CD4-positive, alpha-beta T cell treated with Interleukin-2 at 100 ng/mL for 4 hours (primary cell): ENCODE measurements around the gene NOL4L.
"Not testable (repeated sequence)": the region's sequence is repeated elsewhere in the genome, so short reads cannot be mapped to it uniquely, and the experiment has no call there.

Source experiments
- DNase-seq: peaks from one replicate; pipeline ENCODE4 v3.0.0-alpha.2; 2020; ENCODE audit warnings: low spot score

Gene NOL4L

GRCh38 chr20:32470025-32470861, 114.9 kb downstream of the NOL4L start:
- DNase-seq = no peak

GRCh38 chr20:32468860-32469259, 116.3 kb downstream of the NOL4L start:
- no peak for DNase-seq

GRCh38 chr20:32468313-32468640, 116.9 kb downstream of the NOL4L start:
- DNase-seq = no peak

GRCh38 chr20:32467506-32468312, 117.4 kb downstream of the NOL4L start:
- DNase-seq = no peak

DNA sequence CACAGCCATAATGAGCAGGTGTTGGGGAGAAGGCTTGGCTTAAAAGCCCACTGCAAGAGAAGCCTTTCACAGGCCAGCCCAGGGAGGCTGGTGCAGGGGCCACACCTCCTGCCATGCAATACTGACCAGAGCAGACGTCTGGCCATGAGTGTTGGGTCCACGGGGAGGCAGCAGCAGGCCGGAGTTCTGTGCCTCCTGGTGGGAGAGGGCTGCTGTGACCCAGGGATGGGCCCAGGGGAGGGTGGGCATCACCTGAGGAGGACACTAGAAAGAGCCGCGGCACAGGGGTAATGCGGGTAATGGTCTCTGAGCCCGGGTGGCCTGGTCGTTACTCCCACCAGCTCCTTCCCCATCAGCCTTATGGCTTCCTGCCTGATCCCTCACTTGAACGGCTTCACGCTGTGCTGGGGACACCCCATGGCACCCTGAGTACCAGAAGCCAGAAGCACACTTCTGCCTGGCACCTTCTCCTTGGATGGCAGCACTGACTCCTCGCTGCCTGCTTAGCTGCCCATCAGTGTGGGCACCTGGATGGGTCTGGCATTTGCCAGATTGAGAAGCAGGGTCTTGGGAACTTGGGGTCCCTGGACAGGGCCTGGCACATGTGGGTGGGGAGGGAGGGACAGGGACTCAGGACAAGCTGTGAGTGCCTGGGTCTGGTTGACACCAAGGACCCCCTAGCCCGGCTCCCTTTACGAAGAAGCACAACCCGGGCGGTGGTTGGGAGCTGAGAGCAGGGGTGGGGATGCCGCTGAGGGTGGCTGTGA, 118.2 kb downstream of the NOL4L start:
- DNase-seq = no peak

DNA sequence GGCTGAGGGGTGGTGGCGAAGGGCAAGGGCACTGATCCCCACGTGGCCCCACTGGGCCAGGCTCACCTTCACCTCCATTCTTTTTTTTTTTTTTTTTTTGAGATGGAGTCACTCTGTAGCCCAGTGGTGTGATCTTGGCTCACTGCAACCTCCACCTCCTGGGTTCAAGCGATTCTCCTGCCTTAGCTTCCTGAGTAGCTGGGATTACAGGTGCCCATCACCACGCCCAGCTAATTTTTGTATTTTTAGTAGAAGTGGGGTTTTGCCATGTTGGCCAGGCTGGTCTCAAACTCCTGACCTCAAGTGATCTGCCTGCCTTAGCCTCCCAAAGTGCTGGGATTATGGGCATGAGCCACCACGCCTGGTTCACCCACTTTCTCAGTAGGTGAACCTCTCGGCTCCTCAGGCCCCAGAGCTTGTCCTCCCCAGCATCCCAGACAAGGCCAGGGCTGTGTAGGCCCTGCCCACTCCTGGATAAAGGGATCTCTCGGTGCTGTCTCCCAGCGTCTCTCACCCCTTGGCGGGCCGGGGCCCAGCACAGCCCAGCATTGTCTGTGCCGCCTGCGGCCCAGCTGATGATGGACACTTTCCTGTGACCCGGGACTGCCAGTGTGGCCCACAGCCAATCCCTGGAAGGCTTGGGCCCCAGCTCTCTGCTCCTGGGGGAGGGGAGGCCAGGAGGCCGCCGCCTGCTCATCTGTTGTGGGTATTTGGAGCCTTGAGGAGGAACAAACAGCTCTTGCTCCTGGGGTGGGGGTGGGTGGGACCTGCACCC, 119.0 kb downstream of the NOL4L start:
- DNase-seq = not testable (repeated sequence)

DNA sequence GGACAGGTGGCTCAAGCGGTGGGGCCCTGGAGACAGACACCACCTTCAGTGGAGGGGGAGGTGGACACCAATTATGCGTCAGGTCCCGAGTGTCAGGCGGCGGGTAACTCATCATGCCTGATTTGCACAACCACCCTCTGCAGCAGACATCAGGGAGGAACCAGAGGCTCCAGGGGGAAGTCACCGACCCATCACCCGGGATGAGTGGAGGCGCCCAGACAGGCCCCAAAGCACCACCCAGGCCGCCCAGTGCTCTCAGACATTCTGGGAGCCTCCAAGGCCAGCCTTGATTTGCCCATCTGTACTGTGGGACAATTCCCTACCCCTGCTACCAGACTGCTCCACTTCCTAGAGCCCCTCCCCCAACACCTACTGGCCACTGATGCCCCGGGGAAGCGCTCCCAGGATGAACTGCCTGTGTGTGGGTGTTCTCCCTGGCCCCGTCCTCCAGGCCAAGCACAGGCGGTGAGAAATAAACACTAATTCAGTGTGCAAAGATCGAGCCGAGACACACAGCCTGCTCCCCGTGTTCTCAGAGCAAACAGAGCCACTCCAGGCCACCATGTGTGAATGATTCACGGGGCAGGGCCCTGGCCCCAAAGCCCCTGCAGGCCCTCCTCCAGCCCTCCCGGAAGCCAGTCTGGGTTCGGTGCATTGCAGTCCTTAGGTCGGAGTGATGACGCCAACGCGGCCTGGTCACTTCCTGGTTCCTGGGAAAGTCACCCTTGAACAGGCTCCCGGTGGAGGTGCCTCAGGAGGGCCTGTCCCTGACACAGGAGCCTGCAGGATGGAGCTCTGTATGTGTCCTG, 119.8 kb downstream of the NOL4L start:
- no peak for DNase-seq

- no peak for DNase-seq
Observed at GRCh38 chr20:32464401-32465091, 120.6 kb downstream of the NOL4L start.

DNA sequence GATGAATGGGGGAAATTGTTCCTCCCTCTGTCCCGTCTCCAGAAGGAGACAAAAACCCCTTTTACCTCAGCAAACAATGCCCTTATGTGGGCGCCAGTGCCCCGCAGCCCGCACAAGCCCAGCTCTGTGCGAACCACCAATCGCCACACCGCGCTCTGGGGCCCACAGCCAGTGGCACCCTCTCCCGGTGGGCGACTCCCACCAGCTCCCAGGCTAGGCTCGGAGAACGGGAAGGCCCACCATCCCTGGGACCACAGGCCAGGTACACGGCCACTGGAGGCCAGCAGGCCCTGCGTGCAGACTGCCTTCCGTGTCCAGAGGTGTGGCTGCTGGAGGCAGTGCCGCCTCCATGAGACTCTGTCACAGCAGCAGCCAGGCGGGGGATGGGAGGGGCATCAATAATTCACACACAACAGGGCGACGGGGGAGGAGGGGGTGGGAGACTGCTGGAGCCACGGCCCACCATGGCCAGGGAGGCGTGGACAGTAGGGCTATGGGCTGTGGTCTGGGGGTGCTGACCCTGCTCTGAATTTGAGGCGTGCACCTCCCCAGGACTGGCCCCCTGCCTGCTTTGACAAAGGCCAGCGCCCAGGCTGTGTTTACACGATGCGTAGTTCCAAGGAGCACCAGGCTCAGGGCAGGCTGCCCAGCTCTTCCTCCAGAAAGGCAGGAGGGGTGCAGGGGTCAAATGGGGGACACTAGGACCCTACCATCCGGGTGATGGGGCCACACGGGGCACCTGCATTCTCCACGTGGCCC, 121.3 kb downstream of the NOL4L start:
- no peak for DNase-seq

DNA sequence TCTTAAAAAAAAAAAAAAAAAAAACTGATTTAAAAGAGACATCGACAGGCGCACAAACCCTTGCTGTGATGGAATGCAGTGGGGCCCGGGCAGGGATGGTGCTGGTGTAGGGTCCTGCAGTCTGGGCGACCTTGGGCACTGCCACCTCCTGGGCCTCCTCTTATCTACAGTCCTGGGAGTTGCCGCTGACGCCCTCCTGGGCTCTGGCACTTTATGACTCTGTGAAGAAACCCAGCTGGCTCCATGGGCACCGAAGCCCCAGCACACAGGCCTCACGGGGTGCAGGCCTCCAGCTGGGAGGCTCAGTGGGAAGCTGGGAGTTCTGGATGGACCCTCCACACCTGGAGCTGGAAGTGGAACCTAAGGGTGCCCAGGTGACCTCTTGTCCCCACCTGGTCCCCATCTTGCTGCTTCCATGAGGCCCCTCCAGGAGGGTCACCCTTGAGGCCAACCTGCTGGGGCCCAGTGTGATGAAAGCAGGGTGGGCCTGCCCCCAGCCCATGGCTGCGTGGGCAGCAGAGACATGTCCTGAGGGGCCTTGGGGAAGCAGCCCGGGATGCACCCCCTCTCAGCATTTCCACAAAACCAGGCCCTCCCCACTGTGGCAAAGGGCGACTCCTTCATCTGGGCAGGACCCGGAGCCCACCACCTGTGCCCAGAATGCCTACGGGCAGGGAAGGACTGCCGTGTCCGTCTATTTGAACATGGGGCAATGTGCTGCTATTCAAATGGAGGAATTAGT, 122.1 kb downstream of the NOL4L start:
- no peak for DNase-seq

GRCh38 chr20:32461836-32462600, 123.1 kb downstream of the NOL4L start:
- DNase-seq = no peak

DNA sequence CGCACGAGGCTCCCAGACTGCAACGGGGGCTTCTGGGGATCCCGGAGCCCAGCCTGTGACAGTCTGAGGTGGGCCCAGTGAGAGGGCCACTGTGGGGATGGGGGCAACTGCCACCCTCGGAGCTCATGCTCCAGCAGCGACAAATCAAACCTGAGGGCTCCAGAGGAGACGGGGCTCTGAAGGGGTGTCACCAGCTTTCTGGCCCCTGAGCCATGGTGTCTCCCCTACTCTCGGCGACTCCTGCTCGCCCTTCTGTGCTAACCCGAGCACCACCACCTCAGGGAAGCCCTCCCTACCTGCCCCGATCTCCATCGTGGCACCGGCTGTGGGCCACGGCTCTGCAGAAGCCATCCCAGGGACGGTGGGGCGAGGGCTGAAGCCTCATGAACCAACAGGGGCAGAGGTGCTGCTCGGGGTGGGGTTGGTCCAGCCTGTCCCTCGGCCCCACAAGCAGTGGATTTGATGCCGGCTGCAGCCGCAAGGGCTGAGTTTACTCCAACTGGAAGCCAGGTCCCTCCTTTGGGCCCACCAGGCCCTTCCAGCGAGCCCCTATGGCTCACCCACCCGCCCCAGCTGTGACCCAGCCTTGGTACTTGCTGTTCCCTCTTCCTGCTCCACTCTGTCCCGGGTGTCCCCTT, 124.3 kb downstream of the NOL4L start:
- DNase-seq = no peak

DNA sequence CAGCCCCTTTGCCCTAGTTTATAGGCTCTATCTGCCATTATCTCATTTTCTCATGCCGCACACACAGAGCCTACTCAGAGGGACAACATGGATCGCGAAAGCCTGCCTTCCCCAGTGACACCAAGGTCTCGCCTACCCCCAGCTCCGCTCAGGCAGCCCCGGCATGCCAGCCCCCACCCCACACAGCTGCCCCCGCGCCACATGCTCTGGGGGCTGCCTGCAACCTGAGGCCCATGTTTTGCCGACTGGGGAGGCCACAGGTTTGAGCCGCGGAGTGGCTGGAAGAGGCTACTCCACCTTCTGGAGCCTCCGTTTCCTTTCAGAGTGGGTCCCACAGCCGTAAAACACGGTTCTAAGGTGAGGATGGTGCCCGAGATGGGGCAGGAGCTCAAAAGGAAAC, 124.9 kb downstream of the NOL4L start:
- no peak for DNase-seq

GRCh38 chr20:32458837-32459220, 126.3 kb downstream of the NOL4L start:
- no peak for DNase-seq

DNA sequence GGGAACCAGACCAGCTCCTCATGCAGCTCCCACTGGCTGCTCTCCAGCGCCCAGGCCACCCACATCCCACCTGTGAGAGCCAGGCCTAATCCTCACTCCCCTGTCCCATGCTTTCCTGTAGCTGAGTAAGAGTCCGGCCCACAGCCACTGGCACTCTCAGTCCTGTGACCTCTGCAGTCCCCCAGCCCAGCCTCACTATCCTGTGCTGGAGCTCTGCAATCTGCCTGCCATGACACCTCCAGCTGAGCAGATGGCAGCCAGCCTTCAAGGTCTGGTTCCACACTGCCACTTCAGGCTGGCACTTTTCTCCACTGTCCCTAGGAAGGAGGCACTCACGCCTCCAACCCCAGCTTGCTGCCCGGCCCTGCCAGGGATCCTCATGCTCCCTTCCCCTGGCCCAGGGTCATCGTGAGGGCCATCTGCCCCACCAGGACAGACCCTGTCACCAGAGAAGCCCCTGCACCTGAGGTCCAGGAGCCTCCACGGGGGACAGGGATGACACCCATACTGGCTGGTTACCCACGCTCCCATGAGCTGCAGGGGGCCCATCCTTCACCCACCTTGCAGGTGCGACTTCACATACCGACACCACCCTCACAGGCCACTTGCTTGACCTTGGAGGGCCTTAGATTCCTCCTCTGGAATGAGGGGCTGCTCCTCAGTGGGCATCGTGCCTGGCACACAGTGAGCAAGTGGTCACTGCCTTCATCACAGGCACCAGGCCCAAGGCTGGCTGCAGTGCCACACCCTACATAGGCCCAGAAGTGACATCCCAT, 126.9 kb downstream of the NOL4L start:
- DNase-seq = no peak

- no peak for DNase-seq
Observed at GRCh38 chr20:32457479-32457986, 127.6 kb downstream of the NOL4L start.
